GM23248 (cell line): Measurements from ENCODE around the gene PMS1. TPM values are rescaled to one million over a fixed set of nuclear protein-coding genes. Genes with fewer than 3 reads are reported as not detected.

Source experiments
- DNase-seq: peaks from one replicate; pipeline ENCODE4 v3.0.0-alpha.2; 2015
- H2AFZ ChIP-seq: fragments of 200-600 bp; sonication (generic); 2 replicates; pipeline ENCODE4 v1.6.1; 2016; ENCODE audit warnings: antibody characterized with exemption
- H3F3A ChIP-seq: fragments of 200-600 bp; sonication (generic); 2 replicates; pipeline ENCODE4 v1.6.1; 2016; ENCODE audit warnings: mild to moderate bottlenecking, antibody characterized with exemption, mixed run types; ENCODE audit not compliant: insufficient read depth
- H3K27ac ChIP-seq: fragments of 200-600 bp; sonication (generic); 2 replicates; pipeline ENCODE4 v1.5.1; 2016; ENCODE audit warnings: mild to moderate bottlenecking
- H3K27me3 ChIP-seq: fragments of 200-600 bp; sonication (generic); replicated peaks from 2 replicates; pipeline ENCODE4 v1.6.1; 2016; ENCODE audit warnings: mild to moderate bottlenecking; ENCODE audit not compliant: insufficient read depth
- H3K36me3 ChIP-seq: fragments of 200-600 bp; sonication (generic); 2 replicates; pipeline ENCODE4 v1.6.1; 2016; ENCODE audit warnings: low read depth, mild to moderate bottlenecking
- H3K4me1 ChIP-seq: fragments of 200-600 bp; sonication (generic); 2 replicates; pipeline ENCODE4 v1.6.1; 2016; ENCODE audit warnings: mild to moderate bottlenecking; ENCODE audit not compliant: insufficient read depth
- H3K4me2 ChIP-seq: fragments of 200-600 bp; sonication (generic); one replicate; pipeline ENCODE4 v1.6.1; 2016; ENCODE audit warnings: mild to moderate bottlenecking; ENCODE audit not compliant: unreplicated experiment
- H3K4me3 ChIP-seq: fragments of 200-600 bp; sonication (generic); 2 replicates; pipeline ENCODE4 v1.5.1; 2016; ENCODE audit warnings: mild to moderate bottlenecking
- H3K79me2 ChIP-seq: fragments of 200-600 bp; sonication (generic); 2 replicates; pipeline ENCODE4 v1.6.1; 2016; ENCODE audit warnings: mild to moderate bottlenecking; ENCODE audit not compliant: insufficient read depth
- H3K9ac ChIP-seq: fragments of 200-600 bp; sonication (generic); 2 replicates; pipeline ENCODE4 v1.6.1; 2016; ENCODE audit warnings: mild to moderate bottlenecking
- H3K9me2 ChIP-seq: fragments of 200-600 bp; sonication (generic); 2 replicates; pipeline ENCODE4 v1.6.1; 2016; ENCODE audit warnings: mixed run types, mild to moderate bottlenecking, moderate library complexity; ENCODE audit not compliant: insufficient read depth
- H3K9me3 ChIP-seq: fragments of 200-600 bp; sonication (generic); one replicate; pipeline ENCODE4 v1.6.1; 2017; ENCODE audit warnings: low read depth
- H4K20me1 ChIP-seq: fragments of 200-600 bp; sonication (generic); 2 replicates; pipeline ENCODE4 v1.6.0; 2016; ENCODE audit not compliant: insufficient read depth
- EZH2 ChIP-seq: fragments of 200-600 bp; sonication (generic); IDR thresholded peaks from 2 replicates; pipeline ENCODE4 v1.6.1; 2018; ENCODE audit warnings: antibody characterized with exemption, mild to moderate bottlenecking; ENCODE audit not compliant: insufficient read depth, poor library complexity, severe bottlenecking
- EZH2phosphoT487 ChIP-seq: fragments of 200-600 bp; sonication (generic); IDR thresholded peaks from 2 replicates; pipeline ENCODE4 v1.6.1; 2018; ENCODE audit warnings: antibody characterized with exemption, moderate library complexity, mild to moderate bottlenecking, low read depth; ENCODE audit not compliant: insufficient read depth
- WGBS, 2 experiments: methylation state at CpG; one replicate each; pipeline ENCODE4 v1.1.6; 2015 to 2017; ENCODE audit warnings: low lambda C conversion rate in 2 of 2, low coverage in 1 of 2; ENCODE audit errors: missing lambda C conversion rate in 2 of 2; 5-methylcytosine and 5-hydroxymethylcytosine counted together
- in situ Hi-C: fragments of 300-500 bp; cut with MboI; formaldehyde crosslinking; loops from 2 replicates; pipeline ENCODE4 v1.15.0; 2020
- polyA plus RNA-seq: library from polyadenylated mRNA; unstranded; fragments of >200 nt; fragmentation: Nextera tagmentation; extraction: Ambion mirVana; gene quantifications from 2 replicates; pipeline ENCODE4 v1.2.1, GENCODE V29; 2016
- total RNA-seq: library from RNA; depleted of rRNA; stranded (reverse); fragments of >200 nt; shearing (Covaris generic); gene quantifications from 2 replicates; pipeline ENCODE4 v1.2.3, GENCODE V29; 2014

Gene PMS1
- total and polyA plus RNA-seq, 2 experiments from 2014 or later, result 18.2 to 22.3 TPM

DNA sequence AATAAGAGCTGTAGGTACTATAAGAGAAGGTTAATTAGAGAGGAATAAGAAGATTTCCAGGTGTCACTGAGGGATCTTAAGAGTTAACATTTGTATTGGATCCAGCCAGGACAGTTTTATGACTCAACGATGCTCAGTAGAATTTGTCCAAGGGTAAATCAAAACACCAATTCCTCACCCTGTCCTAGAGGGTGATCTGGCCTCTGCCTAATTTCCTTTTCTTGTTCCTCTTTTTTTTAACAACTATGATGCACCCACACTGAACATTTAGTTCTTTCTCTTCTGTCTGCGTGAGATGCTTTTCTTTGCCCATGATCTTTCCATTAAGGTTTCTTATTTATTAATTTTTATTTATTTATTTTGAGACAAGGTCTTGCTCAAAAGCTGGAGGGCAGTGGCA, 92.0 kb downstream of the PMS1 start:
- in situ Hi-C loops, result no loop called here
- Histone ChIP-seq H3K4me1 (no peaks in the 10 kb centered on the region), H3K9ac (no peak overlapping the region), H3F3A (no peaks in the 10 kb centered on the region), H3K27ac (no peak overlapping the region), H3K9me3 (no peaks in the 10 kb centered on the region), H3K79me2 (no peaks in the 10 kb centered on the region), H3K9me2 (no peaks in the 10 kb centered on the region), H3K36me3 (peaks cover 15% of the 10 kb centered on the region), H3K4me3 (no peak overlapping the region), H3K27me3 (no peaks in the 10 kb centered on the region), H3K4me2 (no peak overlapping the region), H4K20me1 (no peaks in the 10 kb centered on the region), H2AFZ (no peak overlapping the region)
- 83 to 89% methylated on average over 2 of the region's 2 CpGs for WGBS, 2 experiments
- no peak for TF ChIP-seq EZH2
- no peak for DNase-seq

DNA sequence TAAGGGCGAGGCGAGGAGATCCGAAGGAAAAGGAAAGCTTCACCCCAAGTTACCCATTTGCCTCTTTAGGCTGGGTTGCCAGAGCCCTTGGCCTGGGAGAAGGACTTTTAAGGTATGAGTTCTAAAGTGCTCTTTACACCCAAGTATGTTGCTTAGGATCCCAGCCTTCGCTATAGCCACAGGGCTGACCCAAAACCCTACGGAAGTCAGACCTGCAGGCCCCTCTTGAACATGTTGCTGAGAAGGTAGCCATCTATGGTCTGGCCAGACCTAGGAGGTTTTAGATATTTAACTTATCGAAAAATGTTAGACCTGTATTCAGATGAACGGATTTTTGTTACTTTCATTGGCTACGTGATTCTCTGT, 95.4 kb downstream of the PMS1 start:
- H3K79me2 ChIP-seq, result no peaks in the 10 kb centered on the region
- no peaks in the 10 kb centered on the region for H3K4me1 ChIP-seq
- no peaks in the 10 kb centered on the region for H4K20me1 ChIP-seq
- in situ Hi-C loops, result no loop called here
- no peaks in the 10 kb centered on the region for H3K9me2 ChIP-seq
- DNase-seq, result no peak
- no peaks in the 10 kb centered on the region for H3K27me3 ChIP-seq
- no peak overlapping the region for H3K4me2 ChIP-seq
- H3K36me3 ChIP-seq, result peaks cover 11% of the 10 kb centered on the region; the same call in 1 of the 2 replicates
- H3K9me3 ChIP-seq, result no peaks in the 10 kb centered on the region
- H3K27ac ChIP-seq, result no peak overlapping the region
- H3K4me3 ChIP-seq, result no peak overlapping the region
- TF ChIP-seq EZH2, result no peak
- TF ChIP-seq EZH2phosphoT487, result no peak
- no peaks in the 10 kb centered on the region for H3F3A ChIP-seq
- no peak overlapping the region for H2AFZ ChIP-seq
- 91 to 95% methylated on average over 8 of the region's 8 CpGs for WGBS, 2 experiments
- H3K9ac ChIP-seq, result no peak overlapping the region

DNA sequence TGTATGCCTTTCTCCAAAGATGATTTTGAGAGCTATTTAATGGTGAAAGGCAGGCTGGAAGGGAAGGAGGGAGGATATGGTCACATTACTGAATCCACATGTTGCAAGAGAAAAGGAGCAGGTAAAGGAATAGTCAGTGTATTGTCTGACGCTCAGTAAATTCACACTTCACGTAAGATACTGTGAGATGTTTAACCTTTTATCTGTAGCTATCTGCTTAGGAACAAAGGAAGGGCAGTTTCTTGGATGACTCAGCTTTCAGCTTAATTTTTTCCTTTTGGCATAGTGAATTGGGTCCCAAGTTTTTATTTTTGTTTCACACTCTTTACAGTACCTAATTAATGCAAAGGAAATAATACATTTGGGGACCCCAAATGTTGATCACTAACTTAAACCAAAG, 96.2 kb downstream of the PMS1 start:
- Histone ChIP-seq H2AFZ (no peak overlapping the region), H3K9me3 (no peaks in the 10 kb centered on the region), H3K36me3 (peaks cover 11% of the 10 kb centered on the region; the same call in 1 of the 2 replicates), H3K79me2 (no peaks in the 10 kb centered on the region), H3F3A (no peaks in the 10 kb centered on the region), H3K27ac (no peak overlapping the region), H3K27me3 (no peaks in the 10 kb centered on the region), H3K9me2 (no peaks in the 10 kb centered on the region), H4K20me1 (no peaks in the 10 kb centered on the region), H3K4me2 (no peak overlapping the region), H3K4me3 (no peak overlapping the region), H3K9ac (no peak overlapping the region), H3K4me1 (no peaks in the 10 kb centered on the region)
- no peak for DNase-seq
- in situ Hi-C loops, result no loop called here
- TF ChIP-seq EZH2 (no peak), EZH2phosphoT487 (no peak)
- WGBS, 2 experiments, result 82 to 88% methylated on average over 2 of the region's 2 CpGs

DNA sequence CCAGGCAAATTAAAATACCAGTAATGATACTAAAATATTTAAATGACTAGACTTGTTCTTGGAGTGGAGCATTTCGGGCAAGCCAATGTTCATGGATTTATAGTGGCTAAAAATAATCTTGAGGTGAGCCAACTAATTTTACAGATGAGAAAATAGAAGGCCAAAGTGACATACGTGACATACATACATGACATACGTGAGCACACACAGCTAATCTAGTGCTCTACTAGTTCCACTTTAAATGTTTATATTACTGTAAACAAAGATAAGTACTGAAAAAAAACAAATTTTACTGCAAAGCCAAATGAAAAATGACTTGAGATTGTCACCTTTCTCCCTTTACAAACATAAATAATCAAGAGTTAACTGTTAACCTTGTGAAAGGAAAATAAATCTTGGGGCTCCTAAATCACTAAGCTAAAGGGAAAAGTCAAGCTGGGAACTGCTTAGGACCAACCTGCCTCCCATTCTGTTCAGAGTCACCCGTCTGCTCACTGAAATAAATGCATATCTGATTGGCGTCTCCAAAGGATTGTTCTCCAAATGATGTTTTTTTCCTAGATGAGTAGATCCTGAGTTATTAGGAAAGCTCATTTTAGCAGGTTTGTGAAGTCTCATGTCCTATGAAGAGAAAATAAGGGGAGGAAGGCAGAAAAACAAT, 96.7 kb downstream of the PMS1 start:
- no peak for TF ChIP-seq EZH2phosphoT487
- TF ChIP-seq EZH2, result no peak
- no peak for DNase-seq
- 87 to 96% methylated on average over 5 of the region's 5 CpGs for WGBS, 2 experiments

More for the DNA sequence above, 96.7 kb downstream of the PMS1 start:
- Histone ChIP-seq H4K20me1 (no peaks in the 10 kb centered on the region), H3K79me2 (no peaks in the 10 kb centered on the region), H3K36me3 (peaks cover 11% of the 10 kb centered on the region; the same call in 1 of the 2 replicates), H3K27ac (no peak overlapping the region), H3K9me3 (no peaks in the 10 kb centered on the region), H3K4me1 (no peaks in the 10 kb centered on the region), H3K4me3 (no peak overlapping the region), H3K4me2 (no peak overlapping the region), H2AFZ (no peak overlapping the region), H3K9me2 (no peaks in the 10 kb centered on the region), H3K27me3 (no peaks in the 10 kb centered on the region), H3F3A (no peaks in the 10 kb centered on the region), H3K9ac (no peak overlapping the region)
- in situ Hi-C loops, result no loop called here
